SU-DHL-6 (cell line): ENCODE measurements around the gene CPNE1.

ENCODE experiments used
- H2AFZ ChIP-seq: fragments of 200-600 bp; sonication (generic); 2 replicates; pipeline ENCODE4 v1.6.1; 2014; ENCODE audit warnings: low read depth, mild to moderate bottlenecking, moderate library complexity, mixed read lengths, antibody characterized with exemption, low read length; ENCODE audit not compliant: severe bottlenecking
- H3F3A ChIP-seq: fragments of 200-600 bp; shearing (Covaris generic); 2 replicates; pipeline ENCODE4 v1.6.0; 2016; ENCODE audit warnings: antibody characterized with exemption, mild to moderate bottlenecking; ENCODE audit not compliant: insufficient read depth
- H3K27ac ChIP-seq: fragments of 200-600 bp; sonication (generic); 2 replicates; pipeline ENCODE4 v1.5.1; 2016; ENCODE audit warnings: low read depth, mild to moderate bottlenecking, low read length, moderate library complexity, mixed read lengths
- H3K27me3 ChIP-seq: fragments of 200-600 bp; sonication (generic), shearing (Covaris generic); 2 replicates; pipeline ENCODE4 v1.6.0; 2014; ENCODE audit warnings: mild to moderate bottlenecking, low read length
- H3K36me3 ChIP-seq: fragments of 200-600 bp; sonication (generic); 2 replicates; pipeline ENCODE4 v1.6.1; 2014; ENCODE audit warnings: mild to moderate bottlenecking, low read length, mixed read lengths
- H3K4me2 ChIP-seq: fragments of 300-600, 200-600 bp; shearing (Covaris generic), sonication (generic); 2 replicates; pipeline ENCODE4 v1.6.0; 2014; ENCODE audit warnings: low read length, low read depth, mild to moderate bottlenecking; ENCODE audit not compliant: poor library complexity, severe bottlenecking
- H3K4me3 ChIP-seq: fragments of 200-600 bp; sonication (generic); 2 replicates; pipeline ENCODE4 v1.5.1; 2014; ENCODE audit warnings: antibody characterized with exemption, low read length, mild to moderate bottlenecking, mixed read lengths; ENCODE audit not compliant: insufficient read depth, poor library complexity, severe bottlenecking
- H3K79me2 ChIP-seq: fragments of 200-600 bp; sonication (generic); 2 replicates; pipeline ENCODE4 v1.6.1; 2014; ENCODE audit warnings: mild to moderate bottlenecking, low read length, moderate library complexity; ENCODE audit not compliant: insufficient read depth
- H3K9ac ChIP-seq: fragments of 200-600 bp; sonication (generic); 2 replicates; pipeline ENCODE4 v1.7.0; 2014; ENCODE audit warnings: mild to moderate bottlenecking, low read length
- H3K9me2 ChIP-seq: fragments of 200-600 bp; sonication (generic); replicated peaks from 2 replicates; pipeline ENCODE4 v1.6.1; 2014; ENCODE audit warnings: low read length; ENCODE audit not compliant: insufficient read depth
- H3K9me3 ChIP-seq: fragments of 200-600 bp; sonication (generic); 2 replicates; pipeline ENCODE4 v1.6.1; 2014; ENCODE audit warnings: low read length, mixed read lengths; ENCODE audit not compliant: insufficient read depth
- H4K20me1 ChIP-seq: fragments of 200-600 bp; sonication (generic); 2 replicates; pipeline ENCODE4 v1.6.1; 2014; ENCODE audit warnings: low read depth, mild to moderate bottlenecking, antibody characterized with exemption, low read length, moderate library complexity, mixed read lengths
- CTCF ChIP-seq: fragments of 200-600 bp; sonication (generic); IDR thresholded peaks from one replicate; pipeline ENCODE4 v1.5.1; 2017; ENCODE audit warnings: antibody characterized with exemption, mild to moderate bottlenecking, low read length, moderate library complexity; ENCODE audit not compliant: insufficient read depth, poor library complexity, severe bottlenecking
- EZH2phosphoT487 ChIP-seq: fragments of 200-600 bp; sonication (generic), shearing (Covaris generic); conservative IDR thresholded peaks from 2 replicates; pipeline ENCODE4 v1.6.1; 2018; ENCODE audit warnings: mild to moderate bottlenecking, antibody characterized with exemption, low read length, moderate library complexity, mixed read lengths

Gene CPNE1

GRCh38 chr20:35637276-35637675 is 27.4 kb downstream of the CPNE1 start:
- Histone ChIP-seq H4K20me1 (no peaks in the 10 kb centered on the region), H3K79me2 (peaks cover 4% of the 10 kb centered on the region; the same call in 1 of the 2 replicates)

GRCh38 chr20:35636095-35636494 is 28.6 kb downstream of the CPNE1 start:
- Histone ChIP-seq H4K20me1 (no peaks in the 10 kb centered on the region), H3K27ac (no peak overlapping the region), H3K4me2 (no peak overlapping the region), H3K36me3 (no peaks in the 10 kb centered on the region), H3K9ac (no peak overlapping the region), H3K9me3 (no peaks in the 10 kb centered on the region), H3F3A (peaks cover 4% of the 10 kb centered on the region; the same call in 1 of the 2 replicates), H3K9me2 (no peaks in the 10 kb centered on the region), H3K79me2 (peaks cover 4% of the 10 kb centered on the region; the same call in 1 of the 2 replicates), H2AFZ (no peak overlapping the region), H3K4me3 (no peak overlapping the region), H3K27me3 (no peaks in the 10 kb centered on the region)
- TF ChIP-seq CTCF = no peak
- no peak for TF ChIP-seq EZH2phosphoT487

More at GRCh38 chr20:35637276-35637675, 27.4 kb downstream of the CPNE1 start:
- Histone ChIP-seq H3K9ac (no peak overlapping the region), H3K4me2 (no peak overlapping the region), H3F3A (peaks cover 4% of the 10 kb centered on the region; the same call in 1 of the 2 replicates), H2AFZ (no peak overlapping the region), H3K4me3 (no peak overlapping the region), H3K36me3 (no peaks in the 10 kb centered on the region), H3K9me3 (no peaks in the 10 kb centered on the region), H3K27me3 (no peaks in the 10 kb centered on the region), H3K9me2 (no peaks in the 10 kb centered on the region), H3K27ac (no peak overlapping the region)
- no peak for TF ChIP-seq CTCF
- no peak for TF ChIP-seq EZH2phosphoT487

- H4K20me1 ChIP-seq = no peaks in the 10 kb centered on the region
- H2AFZ ChIP-seq = no peak overlapping the region
- H3K79me2 ChIP-seq = peaks cover 4% of the 10 kb centered on the region; the same call in 1 of the 2 replicates
- H3F3A ChIP-seq = peaks cover 4% of the 10 kb centered on the region; the same call in 1 of the 2 replicates
- H3K27ac ChIP-seq = no peak overlapping the region
- H3K9ac ChIP-seq = no peak overlapping the region
- no peaks in the 10 kb centered on the region for H3K27me3 ChIP-seq
- H3K4me2 ChIP-seq = no peak overlapping the region
- H3K36me3 ChIP-seq = no peaks in the 10 kb centered on the region
- H3K9me2 ChIP-seq = no peaks in the 10 kb centered on the region
- no peak overlapping the region for H3K4me3 ChIP-seq
- no peaks in the 10 kb centered on the region for H3K9me3 ChIP-seq
- TF ChIP-seq CTCF (no peak), EZH2phosphoT487 (no peak)
Observed at GRCh38 chr20:35635652-35636051, 29.0 kb downstream of the CPNE1 start.
